RKO (cell line): ENCODE results near the gene VPS18.
A peak's percentile ranks its signal among the peaks of the same experiment; 100 is the strongest.

Experiments used
- DNase-seq: peaks from one replicate; pipeline ENCODE4 v3.0.0-alpha.2; 2016; ENCODE audit warnings: low spot score

The VPS18 gene

GRCh38 chr15:40902605-40903561 is 8.6 kb downstream of the VPS18 start:
- DNase-seq, result peak; percentile 30

- DNase-seq, result no peak
Observed at GRCh38 chr15:40904552-40905201, 10.4 kb downstream of the VPS18 start.

- DNase-seq, result peak; percentile 41
Observed at GRCh38 chr15:40906091-40906990, 12.1 kb downstream of the VPS18 start.

GRCh38 chr15:40906991-40907802 is 12.9 kb downstream of the VPS18 start:
- DNase-seq, result no peak

- DNase-seq, result no peak
Observed at GRCh38 chr15:40908095-40908494, 13.8 kb downstream of the VPS18 start.

- no peak for DNase-seq
Observed at GRCh38 chr15:40909662-40910630, 15.7 kb downstream of the VPS18 start.

GRCh38 chr15:40911141-40911540 is 16.9 kb downstream of the VPS18 start:
- no peak for DNase-seq

GRCh38 chr15:40911693-40912092 is 17.4 kb downstream of the VPS18 start:
- no peak for DNase-seq

GRCh38 chr15:40912478-40912877 is 18.2 kb downstream of the VPS18 start:
- DNase-seq, result no peak

- DNase-seq, result no peak
Observed at GRCh38 chr15:40914013-40914412, 19.8 kb downstream of the VPS18 start.

GRCh38 chr15:40914486-40914885 is 20.2 kb downstream of the VPS18 start:
- DNase-seq, result no peak

GRCh38 chr15:40915116-40915661 is 20.9 kb downstream of the VPS18 start:
- DNase-seq, result no peak

- DNase-seq, result no peak
Observed at GRCh38 chr15:40915679-40916078, 21.4 kb downstream of the VPS18 start.

GRCh38 chr15:40917585-40917984 is 23.3 kb downstream of the VPS18 start:
- no peak for DNase-seq

GRCh38 chr15:40918146-40918798 is 24.0 kb downstream of the VPS18 start:
- no peak for DNase-seq

GRCh38 chr15:40918799-40919392 is 24.6 kb downstream of the VPS18 start:
- DNase-seq, result no peak

- DNase-seq, result no peak
Observed at GRCh38 chr15:40921949-40922607, 27.8 kb downstream of the VPS18 start.

- DNase-seq, result no peak
Observed at GRCh38 chr15:40922608-40923005, 28.4 kb downstream of the VPS18 start.
